Adrenal gland (tissue), 12 donors: ENCODE data around the gene PTPRE. TPM values are rescaled to one million over a fixed set of nuclear protein-coding genes. Genes with fewer than 3 reads are reported as not detected.

Source experiments
- DNase-seq, 7 donors: peaks; one replicate each; pipeline ENCODE4 v3.0.0-alpha.2; 2019 to 2020
- H3K27ac ChIP-seq, 5 donors: fragments of 200-600 bp; sonication (generic) in 4 of 5; 1 replicate in 3 of 5; 2 replicates in 2 of 5; pipeline versions ENCODE4 v1.5.1 to v1.8.0; 2016 to 2020; ENCODE audit warnings: mild to moderate bottlenecking in 1 of 5
- H3K27me3 ChIP-seq: fragments of 200-600 bp; 2 replicates; pipeline ENCODE4 v1.8.0; 2021
- H3K36me3 ChIP-seq, 2 donors: fragments of 200-600 bp; replicated peaks in 1 of 2; 1 replicate in 1 of 2; 2 replicates in 1 of 2; pipeline versions ENCODE4 v1.5.1 to v1.8.0; 2018 to 2022
- H3K4me1 ChIP-seq, 2 donors: fragments of 200-600 bp; replicated peaks in 1 of 2; 1 replicate in 1 of 2; 2 replicates in 1 of 2; pipeline versions ENCODE4 v1.5.1 to v1.8.0; 2018 to 2021
- H3K4me3 ChIP-seq, 4 donors: fragments of 200-600 bp; sonication (generic) in 3 of 4; one replicate each; pipeline ENCODE4 v1.5.1; 2016 to 2018
- H3K9me3 ChIP-seq, 3 donors: fragments of 200-600 bp; sonication (generic) in 1 of 3; replicated peaks in 1 of 3; 1 replicate in 2 of 3; 2 replicates in 1 of 3; pipeline versions ENCODE4 v1.5.1 to v1.8.0; 2016 to 2021
- CTCF ChIP-seq, 6 experiments: fragments of 450-650 bp in 4 of 6; fragments of 200-600 bp in 2 of 6; sonication (generic) in 1 of 6; IDR thresholded peaks; 1 replicate in 5 of 6; 2 replicates in 1 of 6; pipeline versions ENCODE4 v1.5.1 to v1.8.0; 2016 to 2021; ENCODE audit warnings: antibody characterized with exemption in 6 of 6, mild to moderate bottlenecking in 2 of 6, moderate library complexity in 1 of 6
- POLR2A ChIP-seq, 2 donors: fragments of 450-650 bp; IDR thresholded peaks; one replicate each; pipeline ENCODE4 v1.6.1; 2017; ENCODE audit warnings: antibody characterized with exemption in 2 of 2, mild to moderate bottlenecking in 2 of 2, moderate library complexity in 1 of 2
- WGBS, 4 donors: extraction: QIAGEN DNeasy Blood & Tissue Kit in 2 of 4; methylation state at CpG; one replicate each; pipeline versions ENCODE4 v1.1.5 to v1.1.7; 2013 to 2017; 5-methylcytosine and 5-hydroxymethylcytosine counted together
- intact Hi-C, 2 donors: fragments of 100-400 bp; cut with DNase I; formaldehyde crosslinking; loops; one replicate each; pipeline versions ENCODE4 v1.14.1 to v1.15.0; 2022 to 2023
- polyA plus RNA-seq, 3 donors: library from polyadenylated mRNA; stranded (reverse); fragments of 200-250 nt in 2 of 3; fragments of 350-450 nt in 1 of 3; fragmentation: Illumina TruSeq in 1 of 3; extraction: RNeasy Lipid Tissue Mini Kit (QIAGEN cat#74804) in 1 of 3; gene quantifications; one replicate each; pipeline ENCODE4 v1.2.3, GENCODE V29; 2013 to 2014
- total RNA-seq, 9 donors: library from RNA; depleted of rRNA in 4 of 9; stranded (reverse); fragments of >200 nt in 4 of 9; fragments of 120-200 nt in 1 of 9; fragmentation: NEBNext Ultra II Directional in 1 of 9; extraction: Animal tissue kit (Norgen Biotek cat#: 25700) in 1 of 9; gene quantifications; one replicate each; pipeline versions ENCODE4 v1.1.0 to v1.2.4, GENCODE V29; 2013 to 2023
- donor health status: healthy with polysubstance abuse.
- donor health status: Bipolar disorder and iron deficiency.
- donor health status: DM: yes; HTN: yes; CAD: no.
- donor health status: DM: no; HTN: no; CAD: no.
- donor health status: DM: no; HTN: no; CAD: no.
- donor health status: DM: yes; HTN: yes; CAD: no.

Gene PTPRE
- total and polyA plus RNA-seq, 12 donors: 7.6 to 52.8 (median 41.0) TPM

DNA sequence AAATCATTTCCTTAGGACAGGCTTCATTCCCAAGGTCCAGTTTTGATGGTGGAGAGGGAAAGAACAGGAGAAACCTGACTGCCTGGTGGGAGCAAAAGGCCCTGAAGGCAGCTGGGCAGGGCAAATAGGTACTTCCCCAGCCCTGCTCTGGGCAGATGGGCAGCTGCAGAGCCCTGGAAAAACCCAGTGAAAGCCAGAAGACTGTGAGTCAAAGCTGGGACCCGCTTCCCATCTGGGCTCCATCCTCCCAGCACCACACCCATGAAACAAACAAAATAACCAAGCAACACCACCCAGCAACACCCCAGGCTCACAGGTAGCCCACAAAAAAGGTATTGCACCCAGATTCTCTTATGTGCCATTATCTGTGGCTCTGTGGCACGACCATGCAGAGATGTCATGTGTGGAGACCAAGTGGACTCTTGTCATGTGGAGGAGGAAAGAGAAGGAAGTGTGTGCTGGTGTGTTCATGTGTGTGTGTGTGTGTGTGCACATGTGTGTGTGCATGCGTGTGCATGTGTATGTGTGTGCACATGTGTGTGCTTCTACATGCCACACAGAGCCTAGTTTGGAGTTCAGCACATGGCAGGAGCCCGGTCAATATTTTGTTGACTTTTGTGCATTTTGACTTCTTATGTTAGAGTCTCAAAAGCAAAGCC lies 24.0 kb upstream of the PTPRE start:
- no peaks in the 10 kb centered on the region for H3K9me3 ChIP-seq
- DNase-seq: no peak

DNA sequence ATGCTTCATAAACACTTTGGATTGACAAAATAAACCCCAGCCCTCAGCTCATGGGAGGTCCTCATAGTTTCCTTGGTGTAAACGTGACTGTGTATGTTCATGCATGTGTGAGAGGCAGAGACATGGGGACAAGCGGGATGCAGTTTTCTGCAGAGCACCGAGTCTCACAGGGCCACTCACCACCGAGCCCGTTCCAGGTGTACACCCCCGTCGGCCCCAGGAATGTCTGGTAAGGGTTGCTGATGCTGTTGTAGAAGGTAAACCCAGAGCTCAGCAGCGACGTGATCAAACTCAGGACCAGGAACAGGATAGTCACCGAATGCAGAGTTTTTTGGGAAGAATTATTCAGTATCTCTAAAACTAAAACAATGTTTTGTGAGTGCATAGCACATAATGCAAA lies 23.4 kb upstream of the PTPRE start:
- H3K9me3 ChIP-seq: no peaks in the 10 kb centered on the region
- H3K4me3 ChIP-seq: no peak overlapping the region
- no peaks in the 10 kb centered on the region for H3K36me3 ChIP-seq
- WGBS, 4 donors: 77 to 90% (median 82%) methylated on average over 10 of the region's 10 CpGs
- no peaks in the 10 kb centered on the region for H3K27me3 ChIP-seq
- no peak overlapping the region for H3K27ac ChIP-seq
- TF ChIP-seq CTCF (IDR thresholded peaks at IDR 0.05): no peak
- DNase-seq: no peak
- peaks cover 0 to 6% of the 10 kb centered on the region in 2 donors for H3K4me1 ChIP-seq
- intact Hi-C loops: no loop called here

More for the DNA sequence above, 24.0 kb upstream of the PTPRE start:
- H3K36me3 ChIP-seq: no peaks in the 10 kb centered on the region
- intact Hi-C loops: no loop called here
- H3K27me3 ChIP-seq: no peaks in the 10 kb centered on the region
- TF ChIP-seq CTCF (IDR thresholded peaks at IDR 0.05) (no peak), POLR2A (IDR thresholded peaks at IDR 0.05) (no peak)
- H3K27ac ChIP-seq: no peak overlapping the region
- no peak overlapping the region for H3K4me3 ChIP-seq
- H3K4me1 ChIP-seq: peaks cover 0 to 6% of the 10 kb centered on the region in 2 donors
- 83 to 87% (median 84%) methylated on average over 4 of the region's 4 CpGs for WGBS, 4 donors

DNA sequence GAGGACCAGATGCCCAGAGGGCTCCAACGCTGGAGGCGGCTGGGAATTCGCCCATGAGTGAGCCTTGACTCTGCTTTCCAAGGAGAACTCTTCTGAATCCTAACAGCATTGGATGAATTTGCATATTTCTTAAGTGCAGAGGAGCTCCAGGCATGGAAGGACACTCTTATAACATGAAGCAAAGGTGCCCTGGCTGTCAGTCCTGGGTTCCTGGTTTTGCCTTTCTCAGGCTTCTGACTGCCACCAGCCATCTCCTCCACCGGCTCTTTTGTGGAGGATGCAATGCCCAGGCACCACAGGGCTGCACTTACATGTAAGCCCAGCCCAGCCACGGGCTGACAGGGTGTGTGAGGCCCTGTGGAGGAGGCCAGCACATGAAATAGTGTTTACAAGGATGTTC lies 22.4 kb upstream of the PTPRE start:
- TF ChIP-seq CTCF (IDR thresholded peaks at IDR 0.05) (no peak), POLR2A (IDR thresholded peaks at IDR 0.05) (no peak)
- Histone ChIP-seq H3K27me3 (no peaks in the 10 kb centered on the region), H3K27ac (no peak overlapping the region), H3K36me3 (no peaks in the 10 kb centered on the region), H3K9me3 (no peaks in the 10 kb centered on the region), H3K4me1 (peaks cover 0 to 6% of the 10 kb centered on the region in 2 donors), H3K4me3 (no peak overlapping the region)
- 86 to 97% (median 89%) methylated on average over 5 of the region's 5 CpGs for WGBS, 4 donors
- DNase-seq: no peak
- intact Hi-C loops: no loop called here

- H3K27ac ChIP-seq: no peak overlapping the region
- H3K4me1 ChIP-seq: peaks cover 0 to 2% of the 10 kb centered on the region in 2 donors
- no peaks in the 10 kb centered on the region for H3K36me3 ChIP-seq
- 91 to 96% (median 93%) methylated on average over 8 to 12 of the region's 12 CpGs for WGBS, 4 donors
- no peaks in the 10 kb centered on the region for H3K27me3 ChIP-seq
- no peaks in the 10 kb centered on the region for H3K9me3 ChIP-seq
- H3K4me3 ChIP-seq: no peak overlapping the region
- no peak for DNase-seq
- intact Hi-C loops: no loop called here
- no peak for TF ChIP-seq POLR2A (IDR thresholded peaks at IDR 0.05)
- no peak for TF ChIP-seq CTCF (IDR thresholded peaks at IDR 0.05)
These were observed 20.4 kb upstream of the PTPRE start for GRCh38 chr10:127886371-127887051.
